HCT116 (cell line): ENCODE data around the gene CDH9. TPM values are rescaled to one million over a fixed set of nuclear protein-coding genes. Genes with fewer than 3 reads are reported as not detected.
"Not testable (repeated sequence)": the region's sequence is repeated elsewhere in the genome, so short reads cannot be mapped to it uniquely, and the experiment has no call there.

Experiments used
- ATAC-seq: fragments of 200-7000 bp; cut with Tn5 transposase; 2 replicates; pipeline ENCODE4 v1.9.1; 2020; ENCODE audit warnings: mild to moderate bottlenecking, moderate library complexity
- BruUV-seq: library from RNA; stranded (reverse); fragments of 400-500 nt; replicated peaks from 2 replicates; lab custom pipeline; 2021; lab: Mats Ljungman, UMichigan
- CTCF ChIA-PET: fragments of 300-600 bp; sonication (Branson Sonifier 250); formaldehyde crosslinking; loops from one replicate; lab custom pipeline; 2021; ENCODE audit warnings: antibody characterized with exemption; lab: Charles Lee
- POLR2A ChIA-PET: fragments of 300-600, 350-600 bp; sonication (Branson Sonifier 250); formaldehyde crosslinking; loops from one replicate; lab custom pipeline; 2021; ENCODE audit warnings: antibody characterized with exemption; lab: Charles Lee
- RAD21 ChIA-PET, 2 experiments: fragments of 300-600 bp; sonication (Branson Sonifier 250); formaldehyde crosslinking; loops; one replicate each; lab custom pipeline; 2023; ENCODE audit warnings: low total read pairs in 2 of 2; ENCODE audit not compliant: uncharacterized antibody in 2 of 2, unreplicated experiment in 2 of 2, low non-redundant PET in 1 of 2; lab: Charles Lee
- DNase-seq: peaks from one replicate; pipeline ENCODE4 v3.0.0-alpha.2; 2010; ENCODE audit warnings: low read depth, low spot score
- H2AFZ ChIP-seq: fragments of 200-600 bp; shearing (Covaris generic), sonication (generic); 2 replicates; pipeline ENCODE4 v1.6.1; 2017; ENCODE audit warnings: low read depth, mixed run types, mixed read lengths, antibody characterized with exemption, low read length; ENCODE audit not compliant: poor library complexity, severe bottlenecking
- H3K27ac ChIP-seq: 2 replicates; pipeline ENCODE4 v1.5.1; 2012; ENCODE audit warnings: low read depth, low read length
- H3K27me3 ChIP-seq: fragments of 200-600 bp; sonication (generic); 2 replicates; pipeline ENCODE4 v1.6.1; 2016; ENCODE audit warnings: mixed run types, low read length, mixed read lengths; ENCODE audit not compliant: insufficient read depth
- H3K36me3 ChIP-seq, 2 experiments: fragments of 200-500 bp in 1 of 2; fragments of 200-600 bp in 1 of 2; sonication (Bioruptor generic) in 1 of 2; sonication (generic) in 1 of 2; 2 replicates each; pipeline versions ENCODE4 v1.5.1 to v1.6.1; 2014 to 2016; ENCODE audit warnings: low read length in 2 of 2, inconsistent platforms in 1 of 2, mixed read lengths in 1 of 2, mixed run types in 1 of 2; ENCODE audit not compliant: insufficient read depth in 2 of 2, control insufficient read depth in 1 of 2
- H3K4me1 ChIP-seq, 2 experiments: fragments of 200-600 bp in 1 of 2; sonication (generic) in 1 of 2; 2 replicates each; pipeline versions ENCODE4 v1.5.1 to v1.6.1; 2012 to 2017; ENCODE audit warnings: low read length in 2 of 2, inconsistent platforms in 1 of 2, mild to moderate bottlenecking in 1 of 2, mixed read lengths in 1 of 2, mixed run types in 1 of 2, moderate library complexity in 1 of 2; ENCODE audit not compliant: insufficient read depth in 2 of 2, control insufficient read depth in 1 of 2
- H3K4me2 ChIP-seq: fragments of 200-600 bp; sonication (generic); 2 replicates; pipeline ENCODE4 v1.6.1; 2017; ENCODE audit warnings: mixed run types, low read length, mixed read lengths
- H3K4me3 ChIP-seq, 2 experiments: fragments of 200-600 bp in 1 of 2; sonication (generic) in 1 of 2; replicated peaks in 1 of 2; 2 replicates each; pipeline ENCODE4 v1.5.1; 2011 to 2016; ENCODE audit warnings: low read length in 2 of 2, control low read depth in 1 of 2, low read depth in 1 of 2, mild to moderate bottlenecking in 1 of 2, mixed read lengths in 1 of 2, mixed run types in 1 of 2
- H3K79me2 ChIP-seq: fragments of 200-600 bp; sonication (generic); 2 replicates; pipeline ENCODE4 v1.6.1; 2017; ENCODE audit warnings: mild to moderate bottlenecking, mixed run types, low read length, moderate library complexity, mixed read lengths; ENCODE audit not compliant: insufficient read depth
- H3K9ac ChIP-seq: fragments of 200-600 bp; sonication (generic); 2 replicates; pipeline ENCODE4 v1.6.1; 2016; ENCODE audit warnings: low read length, mixed read lengths
- H3K9me2 ChIP-seq: fragments of 200-600 bp; sonication (generic), shearing (Covaris generic); 2 replicates; pipeline ENCODE4 v1.6.1; 2017; ENCODE audit warnings: mixed run types, mild to moderate bottlenecking, moderate library complexity; ENCODE audit not compliant: insufficient read depth
- H3K9me3 ChIP-seq, 2 experiments: fragments of 200-500 bp in 1 of 2; fragments of 200-600 bp in 1 of 2; sonication (Bioruptor generic) in 1 of 2; sonication (generic) in 1 of 2; 2 replicates each; pipeline ENCODE4 v1.6.1; 2014 to 2017; ENCODE audit warnings: low read length in 2 of 2, mixed read lengths in 2 of 2, inconsistent platforms in 1 of 2, low read depth in 1 of 2, mild to moderate bottlenecking in 1 of 2, mixed run types in 1 of 2, moderate library complexity in 1 of 2; ENCODE audit not compliant: control insufficient read depth in 1 of 2, insufficient read depth in 1 of 2
- H4K20me1 ChIP-seq: fragments of 200-600 bp; sonication (generic), shearing (Covaris generic); 2 replicates; pipeline ENCODE4 v1.6.1; 2017; ENCODE audit warnings: mixed run types, mild to moderate bottlenecking, moderate library complexity; ENCODE audit not compliant: insufficient read depth
- CBX3 ChIP-seq: IDR thresholded peaks from 2 replicates; pipeline ENCODE4 v1.6.1; 2012; ENCODE audit warnings: low read depth
- EZH2phosphoT487 ChIP-seq: fragments of 200-600 bp; IDR thresholded peaks from 2 replicates; pipeline ENCODE4 v1.6.1; 2018; ENCODE audit warnings: antibody characterized with exemption, borderline replicate concordance
- POLR2A ChIP-seq: IDR thresholded peaks from 2 replicates; pipeline ENCODE4 v1.7.0; 2011; ENCODE audit warnings: borderline replicate concordance; ENCODE audit not compliant: insufficient read depth, insufficient read length; ENCODE audit errors: extremely low read depth
- POLR2AphosphoS5 ChIP-seq: IDR thresholded peaks from 2 replicates; pipeline ENCODE4 v1.6.1; 2011; ENCODE audit warnings: mild to moderate bottlenecking, low read depth, low read length, moderate library complexity
- RAD21 ChIP-seq: IDR thresholded peaks from 2 replicates; pipeline ENCODE4 v1.6.1; 2012; ENCODE audit warnings: low read depth, mild to moderate bottlenecking
- SIN3A ChIP-seq: IDR thresholded peaks from 2 replicates; pipeline ENCODE4 v1.6.1; 2012; ENCODE audit warnings: low read depth
- ZNF274 ChIP-seq: fragments of 200-500 bp; sonication (Bioruptor generic); IDR thresholded peaks from 2 replicates; pipeline ENCODE4 v1.6.1; 2014; ENCODE audit warnings: mild to moderate bottlenecking, low read depth, low read length, inconsistent platforms
- intact Hi-C: fragments of 100-400 bp; cut with micrococcal nuclease; formaldehyde crosslinking; loops from 2 replicates; pipeline ENCODE4 v1.10.0; 2022
- total RNA-seq: library from RNA; stranded (reverse); gene quantifications from one replicate; pipeline ENCODE4 v1.2.1, GENCODE V29; 2021; ENCODE audit not compliant: unreplicated experiment
- TF ChIP-seq, protein P1 (sequence below): IDR thresholded peaks from 2 replicates; pipeline ENCODE4 v1.6.1; 2012; ENCODE audit warnings: low read depth

The CDH9 gene
- total RNA-seq, 1 experiment from 2014 or later = not detected

DNA sequence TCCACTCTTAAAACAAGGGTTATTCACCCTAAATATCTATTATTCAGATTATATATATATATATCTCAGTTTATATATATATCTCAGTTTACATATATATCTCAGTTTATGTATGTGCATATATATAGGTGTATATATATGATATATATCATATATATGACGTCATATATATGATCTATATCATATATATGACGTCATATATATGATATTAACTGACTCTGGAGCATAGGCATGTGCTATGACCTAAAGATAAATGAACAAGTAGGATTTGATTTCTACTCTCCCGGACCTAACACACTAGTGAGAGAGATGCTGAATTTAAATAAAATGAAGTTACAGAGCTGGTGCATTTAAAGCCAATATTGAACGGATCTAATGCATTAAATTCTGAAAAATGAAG, 174.3 kb downstream of the CDH9 start:
- RAD21 ChIA-PET = no interaction called here
- CTCF ChIA-PET = no interaction called here
- Histone ChIP-seq H2AFZ (no peak overlapping the region), H3K36me3 (no peaks in the 10 kb centered on the region), H3K4me3 (no peak overlapping the region), H3K9me3 (peaks cover 3 to 18% of the 10 kb centered on the region in 2 experiments; a peak in 2 of 4 replicates), H3K79me2 (no peaks in the 10 kb centered on the region), H3K4me2 (no peak overlapping the region), H4K20me1 (no peaks in the 10 kb centered on the region; the same call in 1 of the 2 replicates), H3K9ac (no peak overlapping the region), H3K9me2 (no peaks in the 10 kb centered on the region), H3K27ac (no peak overlapping the region), H3K4me1 (no peaks in the 10 kb centered on the region), H3K27me3 (no peaks in the 10 kb centered on the region)
- ATAC-seq (no peak), DNase-seq (no peak)
- POLR2A ChIA-PET = no interaction called here
- intact Hi-C loops = no loop called here
- no TSS peak for BruUV-seq
- TF ChIP-seq POLR2A = no peak

DNA sequence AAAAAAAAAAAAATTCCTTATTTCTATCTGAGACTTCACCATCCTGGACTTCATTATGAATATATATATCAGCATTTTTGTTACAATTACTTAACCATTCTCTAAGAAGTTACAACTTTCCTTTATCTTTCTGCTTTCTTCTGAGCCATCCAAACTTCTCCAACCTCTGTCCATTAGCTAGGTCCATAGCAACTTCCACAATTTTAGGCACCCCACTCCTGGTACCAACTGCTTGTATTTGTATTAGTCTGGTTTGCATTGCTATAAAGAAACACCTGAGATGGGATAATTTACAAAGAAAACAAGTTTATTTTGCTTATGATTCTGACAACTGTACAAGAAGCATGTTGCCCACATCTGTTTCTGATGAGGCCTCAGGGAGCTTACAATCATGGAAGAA, 182.1 kb downstream of the CDH9 start:
- H2AFZ ChIP-seq = no peak overlapping the region
- ChIA-PET POLR2A (no interaction called here), RAD21 (no interaction called here), CTCF (no interaction called here)
- TF ChIP-seq ZNF274 = no peak
- no peak for TF ChIP-seq SIN3A
- no peak for TF ChIP-seq POLR2AphosphoS5
- TF ChIP-seq EZH2phosphoT487 = no peak
- no peak for TF ChIP-seq CBX3
- TF ChIP-seq, protein P1, sequence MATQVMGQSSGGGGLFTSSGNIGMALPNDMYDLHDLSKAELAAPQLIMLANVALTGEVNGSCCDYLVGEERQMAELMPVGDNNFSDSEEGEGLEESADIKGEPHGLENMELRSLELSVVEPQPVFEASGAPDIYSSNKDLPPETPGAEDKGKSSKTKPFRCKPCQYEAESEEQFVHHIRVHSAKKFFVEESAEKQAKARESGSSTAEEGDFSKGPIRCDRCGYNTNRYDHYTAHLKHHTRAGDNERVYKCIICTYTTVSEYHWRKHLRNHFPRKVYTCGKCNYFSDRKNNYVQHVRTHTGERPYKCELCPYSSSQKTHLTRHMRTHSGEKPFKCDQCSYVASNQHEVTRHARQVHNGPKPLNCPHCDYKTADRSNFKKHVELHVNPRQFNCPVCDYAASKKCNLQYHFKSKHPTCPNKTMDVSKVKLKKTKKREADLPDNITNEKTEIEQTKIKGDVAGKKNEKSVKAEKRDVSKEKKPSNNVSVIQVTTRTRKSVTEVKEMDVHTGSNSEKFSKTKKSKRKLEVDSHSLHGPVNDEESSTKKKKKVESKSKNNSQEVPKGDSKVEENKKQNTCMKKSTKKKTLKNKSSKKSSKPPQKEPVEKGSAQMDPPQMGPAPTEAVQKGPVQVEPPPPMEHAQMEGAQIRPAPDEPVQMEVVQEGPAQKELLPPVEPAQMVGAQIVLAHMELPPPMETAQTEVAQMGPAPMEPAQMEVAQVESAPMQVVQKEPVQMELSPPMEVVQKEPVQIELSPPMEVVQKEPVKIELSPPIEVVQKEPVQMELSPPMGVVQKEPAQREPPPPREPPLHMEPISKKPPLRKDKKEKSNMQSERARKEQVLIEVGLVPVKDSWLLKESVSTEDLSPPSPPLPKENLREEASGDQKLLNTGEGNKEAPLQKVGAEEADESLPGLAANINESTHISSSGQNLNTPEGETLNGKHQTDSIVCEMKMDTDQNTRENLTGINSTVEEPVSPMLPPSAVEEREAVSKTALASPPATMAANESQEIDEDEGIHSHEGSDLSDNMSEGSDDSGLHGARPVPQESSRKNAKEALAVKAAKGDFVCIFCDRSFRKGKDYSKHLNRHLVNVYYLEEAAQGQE = no peak
- no peak for TF ChIP-seq RAD21
- TF ChIP-seq POLR2A = no peak
- H4K20me1 ChIP-seq = no peaks in the 10 kb centered on the region
- no peak overlapping the region for H3K27ac ChIP-seq
- H3K4me2 ChIP-seq = no peak overlapping the region
- no peak overlapping the region for H3K4me3 ChIP-seq
- no peaks in the 10 kb centered on the region for H3K27me3 ChIP-seq
- H3K36me3 ChIP-seq = no peaks in the 10 kb centered on the region
- H3K79me2 ChIP-seq = no peaks in the 10 kb centered on the region
- no peaks in the 10 kb centered on the region for H3K4me1 ChIP-seq
- intact Hi-C loops = no loop called here
- peaks cover 14 to 18% of the 10 kb centered on the region in 2 experiments; a peak in 2 of 4 replicates for H3K9me3 ChIP-seq
- DNase-seq (no peak), ATAC-seq (no peak)
- H3K9me2 ChIP-seq = no peaks in the 10 kb centered on the region
- no peak overlapping the region for H3K9ac ChIP-seq
- BruUV-seq = no TSS peak

GRCh38 chr5:26852450-26852849, 185.9 kb downstream of the CDH9 start:
- H3K27ac ChIP-seq, CTCF ChIA-PET: not testable (repeated sequence)

More at GRCh38 chr5:26852450-26852849, 185.9 kb downstream of the CDH9 start:
- RAD21 ChIA-PET, BruUV-seq, H4K20me1 ChIP-seq, DNase-seq, POLR2A ChIA-PET, ATAC-seq, H3K36me3 ChIP-seq, H2AFZ ChIP-seq, H3K4me2 ChIP-seq, H3K79me2 ChIP-seq, H3K9me2 ChIP-seq, H3K27me3 ChIP-seq, H3K4me1 ChIP-seq, H3K9ac ChIP-seq, intact Hi-C loops, H3K4me3 ChIP-seq: not testable (repeated sequence)
- H3K9me3 ChIP-seq = peaks cover 15 to 18% of the 10 kb centered on the region in 2 experiments; a peak in 2 of 4 replicates
